Measurements from ENCODE around the gene DBT.

GRCh38 chr1:100188617-100189016 lies 61.0 kb downstream of the DBT start:
- TF ChIP-seq POLR2A (IDR thresholded peaks at IDR 0.05) (no peak), CTCF (IDR thresholded peaks at IDR 0.05) (no peak)

All from heart left ventricle (tissue), 13 donors.